Peyer's patch (tissue), 4 donors: ENCODE data around the gene HADH. TPM values are rescaled to one million over a fixed set of nuclear protein-coding genes. Genes with fewer than 3 reads are reported as not detected.

Experiments used
- DNase-seq, 3 donors: peaks; one replicate each; pipeline ENCODE4 v3.0.0-alpha.2; 2017 to 2019
- H3K27ac ChIP-seq, 4 donors: fragments of 200-600 bp; sonication (generic); one replicate each; pipeline ENCODE4 v1.5.1; 2016 to 2019
- H3K27me3 ChIP-seq, 2 donors: fragments of 200-600 bp; sonication (generic); one replicate each; pipeline ENCODE4 v1.5.1; 2019
- H3K36me3 ChIP-seq, 3 donors: fragments of 200-600 bp; sonication (generic); one replicate each; pipeline ENCODE4 v1.5.1; 2016 to 2019
- H3K4me1 ChIP-seq, 4 donors: fragments of 200-600 bp; sonication (generic); one replicate each; pipeline ENCODE4 v1.5.1; 2016 to 2019
- H3K4me3 ChIP-seq, 4 donors: fragments of 200-600 bp; sonication (generic); 1 replicate in 3 of 4; 2 replicates in 1 of 4; pipeline ENCODE4 v1.5.1; 2016 to 2019; ENCODE audit warnings: mild to moderate bottlenecking in 1 of 4
- H3K9me3 ChIP-seq, 4 donors: fragments of 200-600 bp; sonication (generic); one replicate each; pipeline ENCODE4 v1.5.1; 2016 to 2019; ENCODE audit warnings: mild to moderate bottlenecking in 1 of 4
- CTCF ChIP-seq, 6 experiments: fragments of 450-650 bp in 4 of 6; fragments of 200-600 bp in 2 of 6; sonication (generic) in 1 of 6; IDR thresholded peaks; one replicate each; pipeline ENCODE4 v1.5.1; 2017 to 2019; ENCODE audit warnings: antibody characterized with exemption in 6 of 6, mild to moderate bottlenecking in 3 of 6, moderate library complexity in 1 of 6
- POLR2A ChIP-seq, 2 donors: fragments of 450-650 bp; IDR thresholded peaks; one replicate each; pipeline ENCODE4 v1.5.1; 2017; ENCODE audit warnings: antibody characterized with exemption in 2 of 2, mild to moderate bottlenecking in 2 of 2, moderate library complexity in 2 of 2
- total RNA-seq, 4 donors: library from RNA; depleted of rRNA; stranded (reverse); fragments of >200 nt; gene quantifications; one replicate each; pipeline ENCODE4 v1.1.0, GENCODE V29; 2016

HADH gene
- total RNA-seq, 4 donors from 2014 or later = 110 to 173 (median 131) TPM

GRCh38 chr4:108034565-108034964 lies 44.9 kb downstream of the HADH start:
- peaks cover 0 to 51% (median 0%) of the 10 kb centered on the region in 3 donors for H3K36me3 ChIP-seq
- no peak overlapping the region for H3K4me3 ChIP-seq
- no peak overlapping the region for H3K27ac ChIP-seq
- H3K4me1 ChIP-seq = no peaks in the 10 kb centered on the region
- no peaks in the 10 kb centered on the region for H3K9me3 ChIP-seq
- no peaks in the 10 kb centered on the region for H3K27me3 ChIP-seq
- no peak for DNase-seq
- TF ChIP-seq CTCF (IDR thresholded peaks at IDR 0.05) (no peak), POLR2A (IDR thresholded peaks at IDR 0.05) (no peak)

- Histone ChIP-seq H3K9me3 (no peaks in the 10 kb centered on the region), H3K4me3 (no peak overlapping the region), H3K27ac (peak overlapping the region in 1 of 4 donors; percentile 20), H3K36me3 (peaks cover 0 to 48% (median 0%) of the 10 kb centered on the region in 3 donors), H3K27me3 (no peaks in the 10 kb centered on the region), H3K4me1 (no peaks in the 10 kb centered on the region)
- no peak for DNase-seq
- no peak for TF ChIP-seq POLR2A (IDR thresholded peaks at IDR 0.05)
- TF ChIP-seq CTCF (IDR thresholded peaks at IDR 0.05) = no peak
Measured at GRCh38 chr4:108035691-108036090, 46.0 kb downstream of the HADH start.

GRCh38 chr4:108036213-108036612 lies 46.5 kb downstream of the HADH start:
- no peaks in the 10 kb centered on the region for H3K4me1 ChIP-seq
- no peak overlapping the region for H3K4me3 ChIP-seq
- H3K27ac ChIP-seq = no peak overlapping the region
- H3K36me3 ChIP-seq = peaks cover 0 to 43% (median 0%) of the 10 kb centered on the region in 3 donors
- DNase-seq = peak in 2 of 3 donors; percentile 34 to 59
- H3K27me3 ChIP-seq = no peaks in the 10 kb centered on the region
- TF ChIP-seq CTCF (IDR thresholded peaks at IDR 0.05) = no peak
- TF ChIP-seq POLR2A (IDR thresholded peaks at IDR 0.05) = no peak
- H3K9me3 ChIP-seq = no peaks in the 10 kb centered on the region

GRCh38 chr4:108037884-108038283 lies 48.2 kb downstream of the HADH start:
- no peaks in the 10 kb centered on the region for H3K27me3 ChIP-seq
- no peaks in the 10 kb centered on the region for H3K9me3 ChIP-seq
- no peak overlapping the region for H3K4me3 ChIP-seq
- H3K27ac ChIP-seq = no peak overlapping the region
- H3K36me3 ChIP-seq = peaks cover 0 to 34% (median 0%) of the 10 kb centered on the region in 3 donors
- no peaks in the 10 kb centered on the region for H3K4me1 ChIP-seq
- TF ChIP-seq POLR2A (IDR thresholded peaks at IDR 0.05) (no peak), CTCF (IDR thresholded peaks at IDR 0.05) (no peak)
- DNase-seq = no peak

- H3K9me3 ChIP-seq = no peaks in the 10 kb centered on the region
- TF ChIP-seq CTCF (IDR thresholded peaks at IDR 0.05) (no peak), POLR2A (IDR thresholded peaks at IDR 0.05) (no peak)
Measured at GRCh38 chr4:108042927-108043326, 53.2 kb downstream of the HADH start.

GRCh38 chr4:108043526-108043925 lies 53.8 kb downstream of the HADH start:
- no peaks in the 10 kb centered on the region for H3K36me3 ChIP-seq
- no peaks in the 10 kb centered on the region for H3K27me3 ChIP-seq
- DNase-seq = no peak
- no peaks in the 10 kb centered on the region for H3K9me3 ChIP-seq
- H3K4me3 ChIP-seq = no peak overlapping the region
- H3K27ac ChIP-seq = no peak overlapping the region
- H3K4me1 ChIP-seq = no peaks in the 10 kb centered on the region
- TF ChIP-seq POLR2A (IDR thresholded peaks at IDR 0.05) = no peak
- TF ChIP-seq CTCF (IDR thresholded peaks at IDR 0.05) = no peak

More at GRCh38 chr4:108042927-108043326, 53.2 kb downstream of the HADH start:
- no peaks in the 10 kb centered on the region for H3K36me3 ChIP-seq
- no peak overlapping the region for H3K27ac ChIP-seq
- no peak overlapping the region for H3K4me3 ChIP-seq
- no peaks in the 10 kb centered on the region for H3K4me1 ChIP-seq
- no peaks in the 10 kb centered on the region for H3K27me3 ChIP-seq
- no peak for DNase-seq
